COLO668 (cell line): ENCODE data around the gene FRK.
"Not testable (repeated sequence)": the region's sequence is repeated elsewhere in the genome, so short reads cannot be mapped to it uniquely, and the experiment has no call there.

Experiments
- DNase-seq: peaks from one replicate; lab custom pipeline; 2025; ENCODE audit not compliant: unreplicated experiment; lab: John Stamatoyannopoulos, UW

The FRK gene

GRCh38 chr6:115891111-115891669, 169.5 kb downstream of the FRK start:
- DNase-seq, result no peak

- DNase-seq, result no peak
Observed at GRCh38 chr6:115890238-115890637, 170.5 kb downstream of the FRK start.

- DNase-seq, result not testable (repeated sequence)
Observed at GRCh38 chr6:115888687-115889470, 171.8 kb downstream of the FRK start.

- no peak for DNase-seq
Observed at GRCh38 chr6:115887891-115888290, 172.8 kb downstream of the FRK start.

- DNase-seq, result no peak
Observed at GRCh38 chr6:115885636-115886366, 174.9 kb downstream of the FRK start.

- no peak for DNase-seq
Observed at GRCh38 chr6:115882771-115883170, 177.9 kb downstream of the FRK start.

DNA sequence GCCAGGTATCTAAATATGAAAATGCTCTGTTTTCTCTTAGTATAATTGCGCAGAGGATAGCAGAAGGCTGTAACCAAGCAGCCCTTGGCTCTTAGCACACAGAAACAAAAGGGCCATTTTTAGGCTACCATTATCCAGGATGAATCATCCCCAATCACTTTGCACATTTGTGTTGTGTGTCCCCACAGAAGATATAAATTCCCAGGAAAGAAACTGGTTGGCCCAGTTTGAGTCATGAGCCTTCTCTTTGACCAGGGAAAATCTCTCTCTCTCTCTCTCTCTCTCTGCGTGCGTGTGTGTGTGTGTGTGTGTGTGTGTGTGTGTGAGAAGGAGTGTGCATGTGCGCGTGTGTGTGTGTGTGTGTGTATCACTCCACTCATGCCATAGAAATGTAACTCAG, 178.5 kb downstream of the FRK start:
- no peak for DNase-seq
